Stimulated activated CD4-positive, alpha-beta T cell treated with anti-CD3 and anti-CD28 coated beads, TNF-alpha, amount 100 ng/mL, for 1 hour (primary cell): ENCODE data around the gene SLC9A7.

Source experiments
- DNase-seq, 3 donors: peaks; one replicate each; pipeline ENCODE4 v3.0.0-alpha.2; 2020; ENCODE audit warnings: low read depth in 3 of 3, low spot score in 1 of 3

Gene SLC9A7

DNA sequence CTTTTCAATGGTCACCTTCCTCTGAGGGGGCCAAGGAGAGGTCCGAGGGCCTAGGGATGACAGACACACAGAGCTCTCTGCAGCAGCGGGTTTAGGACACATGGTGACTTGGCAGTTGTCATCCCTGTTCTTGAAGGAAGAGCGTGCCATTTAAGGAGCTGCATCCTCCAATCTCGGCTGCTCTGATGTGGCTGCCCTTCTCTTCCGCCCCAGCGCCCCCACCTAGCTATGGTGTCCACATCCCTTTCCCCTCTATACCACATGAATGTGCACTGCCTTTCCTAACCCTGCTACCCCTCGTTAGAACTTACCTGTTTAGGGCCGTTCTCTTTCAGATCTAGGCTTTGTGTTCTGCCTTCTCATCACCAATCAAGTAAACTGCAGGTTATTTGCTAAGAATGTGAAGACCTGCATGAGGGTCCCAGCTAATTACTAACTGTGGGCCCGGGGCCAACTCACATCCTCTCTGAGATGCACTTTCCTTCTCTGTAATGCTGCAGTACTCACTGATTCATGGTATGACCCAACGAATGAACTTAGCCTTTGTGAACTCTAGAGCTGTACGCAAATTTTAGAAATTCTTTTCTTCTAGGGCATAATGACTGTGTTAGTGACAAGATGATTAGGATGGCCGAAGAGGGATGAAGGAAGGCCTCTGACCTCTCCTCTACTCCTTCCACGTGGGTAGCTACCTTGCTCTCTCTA, 147.1 kb downstream of the SLC9A7 start:
- DNase-seq: no peak

DNA sequence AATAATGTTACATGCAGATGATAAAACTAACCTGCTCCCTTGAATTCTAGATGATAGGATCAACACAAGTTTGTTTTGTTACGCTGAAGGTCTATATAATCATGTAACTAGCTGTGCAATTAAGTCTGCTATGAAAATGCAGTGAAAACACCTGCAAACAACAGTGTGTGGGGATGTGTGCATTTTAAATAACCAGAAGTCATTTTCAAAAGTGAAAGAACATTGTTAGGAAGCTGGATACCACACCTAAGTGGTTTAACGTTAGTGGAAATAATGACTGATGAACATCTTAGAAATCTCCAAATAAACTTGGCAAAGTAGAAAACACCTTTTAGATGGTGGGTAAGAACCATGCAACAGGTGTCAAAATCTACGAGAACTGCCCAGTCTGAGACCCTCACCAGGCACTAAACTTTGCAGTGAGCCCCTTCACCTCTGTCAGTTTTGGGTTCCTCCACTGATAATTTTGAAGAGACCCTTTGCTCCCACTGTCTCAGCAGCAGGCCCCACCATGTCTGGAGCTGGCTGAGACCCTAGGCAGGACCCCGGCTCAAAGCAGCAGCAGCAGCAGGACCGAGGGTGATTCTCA, 148.8 kb downstream of the SLC9A7 start:
- no peak for DNase-seq

DNA sequence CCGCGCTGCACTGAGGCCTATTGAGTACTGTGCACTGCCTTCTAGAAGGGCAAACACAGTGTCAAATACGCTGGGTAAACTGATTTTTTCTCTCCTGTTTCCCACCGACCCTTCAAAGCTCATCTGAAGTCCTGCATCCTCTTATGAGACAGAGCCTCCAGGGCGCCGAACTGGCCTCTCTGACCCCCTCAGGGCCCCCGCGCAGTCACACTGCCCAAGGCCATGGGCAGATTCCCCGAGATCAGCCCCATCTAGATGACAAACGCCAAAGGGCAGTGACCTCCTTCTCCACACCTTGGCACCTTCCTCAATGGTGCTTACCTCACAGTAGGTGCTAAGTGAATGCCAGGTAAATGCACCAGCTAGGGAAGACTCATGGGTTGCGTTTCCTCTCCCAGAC, 151.0 kb downstream of the SLC9A7 start:
- DNase-seq: no peak

DNA sequence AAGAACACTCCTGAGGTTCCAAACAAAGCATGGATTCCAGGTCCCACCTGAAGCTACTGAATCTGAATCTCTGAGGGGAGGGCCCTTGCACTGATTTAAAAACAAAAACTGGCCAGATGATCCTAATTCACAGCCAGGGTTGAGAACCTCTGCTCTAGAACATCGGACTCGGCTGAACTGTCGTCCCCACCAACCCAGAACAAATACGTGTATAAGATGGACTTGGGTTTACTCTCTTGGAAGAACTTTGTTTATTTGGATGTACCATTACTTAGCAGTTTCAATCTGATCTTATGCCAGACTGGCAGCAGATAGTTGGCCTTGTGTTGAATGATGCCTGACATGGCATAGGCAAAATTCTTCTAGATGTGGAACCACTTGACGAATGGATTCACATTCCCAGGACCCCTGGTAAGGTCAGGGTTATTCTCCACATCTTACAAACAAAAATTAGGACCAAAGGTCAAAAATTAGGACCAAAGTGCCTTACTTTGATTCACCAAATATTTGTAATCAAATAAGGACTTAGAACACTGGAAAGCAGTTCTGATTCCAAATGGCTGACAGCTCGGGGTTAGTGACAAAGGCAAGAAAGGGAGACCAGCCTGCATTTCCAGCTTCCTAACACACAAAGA, 156.3 kb downstream of the SLC9A7 start:
- no peak for DNase-seq

DNA sequence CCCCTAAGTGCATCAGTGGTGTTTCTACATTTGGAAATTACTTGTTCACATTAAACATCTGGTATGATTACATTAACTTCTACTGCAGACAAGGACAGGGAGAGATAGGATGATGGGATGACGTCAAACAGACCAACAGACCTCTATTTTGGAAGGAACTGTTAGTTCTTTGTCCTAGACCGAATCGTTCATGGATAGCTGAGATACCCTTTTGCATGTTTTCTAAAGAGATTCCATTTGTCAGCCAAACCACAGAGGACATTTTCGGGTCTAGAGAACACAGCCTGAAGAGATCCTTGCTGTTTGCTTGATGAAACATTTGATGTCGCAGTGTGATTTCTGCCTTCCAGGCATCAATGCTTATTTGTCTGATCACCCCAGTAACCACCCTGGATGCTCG, 157.6 kb downstream of the SLC9A7 start:
- no peak for DNase-seq

DNA sequence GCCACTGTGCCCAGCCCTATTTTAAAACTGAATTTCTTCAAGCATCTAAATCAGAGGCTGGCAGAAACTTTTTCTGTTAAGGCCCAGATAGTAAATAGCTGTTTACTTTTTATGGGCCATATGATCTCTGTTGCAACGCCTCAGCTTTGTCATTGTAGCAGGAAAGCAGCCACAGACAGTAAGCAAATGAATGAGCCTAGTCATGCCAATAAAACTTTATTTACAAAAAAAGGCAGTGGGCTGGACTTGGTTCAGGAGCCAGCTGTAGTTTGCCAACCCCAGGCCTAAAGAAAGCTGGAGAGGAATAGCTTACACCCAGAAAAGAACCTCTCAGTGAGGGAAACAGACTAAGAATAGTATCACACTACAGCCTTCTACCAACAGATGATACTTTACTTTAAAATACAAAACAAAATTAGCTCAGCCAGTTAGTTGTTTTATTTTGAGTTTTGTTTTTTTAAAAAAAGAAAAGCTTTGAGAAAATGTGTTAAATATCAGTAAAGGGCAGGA, 159.8 kb downstream of the SLC9A7 start:
- DNase-seq: no peak

DNA sequence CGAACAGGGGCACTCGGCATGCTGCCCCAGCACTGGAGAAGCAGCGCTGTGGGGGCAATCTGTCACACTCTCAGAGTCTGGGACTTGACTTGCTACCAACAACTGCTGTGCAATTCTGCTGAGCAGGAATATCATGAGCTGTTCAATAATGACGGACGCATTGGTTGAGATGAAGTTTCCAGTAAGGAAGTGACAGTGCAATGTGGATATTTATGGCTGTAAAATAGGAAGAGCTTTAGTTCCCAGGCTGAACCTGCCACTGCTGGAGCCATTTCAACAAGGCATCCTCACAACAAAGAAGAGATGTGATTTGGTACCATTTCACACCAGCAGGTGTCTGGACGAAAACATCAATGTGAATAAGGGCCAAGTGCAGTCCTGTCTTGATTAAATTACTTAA, 161.1 kb downstream of the SLC9A7 start:
- no peak for DNase-seq

DNA sequence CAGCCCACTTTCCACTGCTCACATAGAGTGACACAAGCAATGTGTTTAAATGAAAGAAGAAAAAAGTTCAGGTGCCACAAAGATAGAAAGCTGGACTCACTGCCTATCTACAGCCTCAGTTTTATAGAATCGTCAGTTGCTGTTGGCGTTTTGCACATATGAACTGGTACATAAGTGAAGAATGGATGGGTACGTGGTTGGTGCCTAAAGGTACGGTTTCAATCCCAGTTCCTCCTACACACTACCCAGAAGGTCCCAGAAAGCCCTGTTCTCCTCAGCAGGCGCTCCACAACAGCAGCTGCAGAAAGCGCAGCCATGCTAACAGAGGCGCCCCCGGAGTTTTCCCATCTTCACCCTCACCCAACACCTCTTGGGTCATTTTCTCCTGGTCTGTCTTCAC, 161.7 kb downstream of the SLC9A7 start:
- no peak for DNase-seq

DNA sequence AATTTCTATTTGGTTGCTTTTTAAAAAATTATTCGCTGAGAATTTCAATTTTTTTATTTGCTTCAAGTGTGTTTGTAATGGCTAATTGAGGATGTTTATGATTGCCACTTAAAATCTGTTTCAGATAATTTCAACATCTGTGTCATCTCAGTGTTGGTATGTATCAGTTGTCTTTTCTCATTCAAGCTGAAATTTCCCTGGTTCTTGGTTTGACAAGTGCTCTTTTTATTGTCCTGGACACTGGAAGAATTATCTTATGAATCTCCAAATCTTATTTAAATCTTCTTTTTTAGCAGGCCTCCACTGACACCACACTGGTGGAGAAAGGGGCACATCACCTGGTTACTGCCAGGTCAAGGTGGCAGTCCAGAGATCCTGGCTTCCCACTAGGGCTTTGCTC, 163.8 kb downstream of the SLC9A7 start:
- no peak for DNase-seq

DNA sequence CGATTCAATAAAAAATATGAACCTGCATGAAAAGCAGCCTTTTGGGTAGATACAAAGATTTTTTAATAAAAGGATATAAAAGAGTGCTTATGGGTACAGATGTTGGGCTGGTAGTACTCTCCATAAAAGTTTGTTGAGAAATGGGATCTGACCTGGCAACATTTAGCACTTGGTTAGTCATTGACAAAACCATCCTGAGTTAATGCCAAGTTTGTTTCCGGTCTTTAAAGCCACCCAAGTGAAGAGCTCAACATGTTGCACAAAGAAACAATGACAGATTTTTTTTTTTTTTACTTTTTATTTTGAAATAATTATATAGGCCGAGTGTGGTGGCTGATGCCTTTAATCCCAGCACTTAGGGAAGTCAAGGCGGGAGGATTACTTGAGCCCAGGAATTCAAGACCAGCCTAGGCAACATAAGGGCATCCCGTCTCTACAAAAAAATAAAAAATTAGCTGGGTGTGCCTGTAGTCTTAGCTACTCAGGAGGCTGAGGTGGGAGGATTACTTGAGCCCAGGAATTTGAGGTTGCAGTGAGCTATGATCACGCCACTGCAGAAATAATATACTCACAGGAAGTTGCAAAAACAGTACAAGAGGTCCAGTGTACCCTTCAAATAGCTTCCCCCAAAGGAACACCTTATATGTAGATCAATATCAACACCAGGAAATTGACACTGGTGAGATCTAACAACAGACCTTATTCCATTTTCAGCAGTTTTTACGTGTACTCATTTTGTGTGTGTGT, 168.8 kb downstream of the SLC9A7 start:
- DNase-seq: no peak

DNA sequence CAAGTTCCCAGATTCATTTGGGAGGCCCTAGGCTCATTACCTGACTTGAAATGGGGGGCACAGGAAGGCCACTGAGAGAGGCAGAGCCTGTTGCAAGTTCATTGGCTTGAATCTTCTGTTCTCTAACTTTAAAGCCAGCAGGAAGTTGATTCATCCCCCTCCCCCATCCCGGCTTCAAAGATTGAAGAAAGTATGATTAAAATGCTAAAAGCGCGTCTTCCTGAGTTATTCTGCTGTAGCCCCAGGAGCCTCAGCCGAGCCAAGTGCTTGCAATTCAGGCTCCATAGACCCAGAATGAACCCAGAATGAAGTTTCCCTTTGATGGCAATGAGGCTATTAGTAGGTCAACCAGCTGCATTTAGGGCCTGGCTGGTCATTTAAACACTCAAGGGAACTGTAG, 170.7 kb downstream of the SLC9A7 start:
- no peak for DNase-seq

DNA sequence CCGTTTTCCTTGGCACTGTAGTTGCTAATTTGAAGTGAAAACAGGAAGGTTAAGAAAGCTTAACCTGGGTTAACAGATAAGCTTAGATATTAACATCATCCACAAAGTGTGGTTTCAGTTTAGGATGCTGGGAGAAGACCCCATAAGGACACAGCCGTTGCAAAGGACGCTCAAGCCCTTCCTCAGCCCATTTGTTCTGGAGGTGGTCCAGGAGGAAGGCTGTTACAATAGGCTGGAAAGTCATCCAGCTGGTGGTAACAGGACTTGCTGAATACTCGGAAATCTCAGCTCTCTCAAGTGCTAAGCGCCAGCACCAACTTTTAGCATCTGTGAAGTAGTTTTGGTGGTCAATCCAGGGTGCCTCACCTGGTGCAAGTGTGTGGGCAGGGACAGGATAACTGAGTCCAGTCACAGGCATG, 171.2 kb downstream of the SLC9A7 start:
- no peak for DNase-seq

DNA sequence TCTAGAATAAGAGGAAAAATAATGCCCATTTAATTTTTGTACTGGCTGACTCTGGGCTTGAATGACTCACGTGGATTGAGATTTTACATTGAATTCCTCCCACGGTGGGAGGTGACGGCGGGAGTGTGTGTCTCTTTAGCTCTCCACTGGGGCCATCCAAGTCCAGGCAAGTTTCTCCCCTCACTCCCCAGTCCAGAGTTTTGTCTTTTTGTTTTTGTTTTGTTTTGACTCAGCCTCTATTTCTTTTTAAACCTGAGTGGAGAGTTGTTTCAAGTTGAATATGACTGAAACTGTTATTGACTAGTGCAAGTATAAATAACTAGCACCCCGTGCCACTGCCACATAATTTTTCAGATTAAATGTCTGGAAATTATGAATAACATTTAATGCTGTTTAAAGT, 171.8 kb downstream of the SLC9A7 start:
- no peak for DNase-seq

DNA sequence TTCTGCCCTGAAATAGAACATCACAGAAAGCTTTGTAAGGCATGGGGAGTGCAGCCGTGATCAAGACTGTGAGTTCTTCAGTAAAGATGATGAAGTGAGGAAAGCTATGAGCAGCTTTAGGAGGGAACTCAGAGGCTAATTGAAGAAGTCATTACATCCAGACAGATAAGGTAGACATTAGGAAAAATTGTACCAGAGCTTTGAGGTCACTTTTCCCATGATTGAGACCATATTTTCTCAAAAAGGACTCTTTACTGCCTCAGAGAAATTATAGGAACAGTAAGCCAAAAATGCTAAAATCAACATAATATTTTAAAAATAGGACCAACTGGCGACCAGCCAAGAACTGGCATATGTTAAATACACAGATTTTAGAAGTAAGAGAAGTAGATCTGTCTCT, 174.2 kb downstream of the SLC9A7 start:
- DNase-seq: no peak

DNA sequence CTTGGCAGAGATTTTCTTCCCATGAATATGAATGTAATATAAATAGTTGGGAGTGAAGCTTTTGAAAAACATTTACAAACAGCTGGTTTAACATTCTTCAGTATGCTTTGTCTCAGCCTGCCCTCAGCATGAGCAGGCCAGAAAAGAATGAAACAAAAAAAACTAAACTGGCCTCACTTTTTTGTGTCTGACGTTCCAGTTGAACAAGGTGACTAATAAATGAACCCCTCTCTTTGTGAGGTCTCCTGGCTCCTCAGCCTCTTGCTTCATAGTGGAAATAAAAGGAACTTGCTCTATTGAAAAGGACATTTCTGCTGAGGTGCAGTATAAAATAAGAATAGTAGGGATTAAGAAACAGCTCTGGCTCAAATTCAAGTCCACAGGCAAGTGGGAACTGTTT, 176.0 kb downstream of the SLC9A7 start:
- DNase-seq: no peak

DNA sequence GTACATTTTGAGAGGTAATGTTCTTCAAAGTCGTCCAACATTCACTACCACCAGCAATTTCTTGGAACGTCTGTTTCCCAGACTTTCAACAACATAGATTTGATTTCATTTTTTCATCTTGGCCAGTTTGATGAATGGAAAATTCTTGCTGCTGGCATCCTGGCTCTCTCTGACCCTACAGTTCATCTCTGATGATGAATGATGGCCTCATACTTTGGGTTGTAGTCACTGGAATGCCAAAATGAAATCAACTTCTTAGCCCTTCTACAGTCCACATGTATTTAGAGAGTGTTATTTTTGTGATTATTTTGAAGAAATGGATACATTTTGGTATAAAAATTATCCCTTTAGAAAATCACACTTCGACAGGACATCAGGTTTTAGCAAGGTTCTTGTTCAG, 176.6 kb downstream of the SLC9A7 start:
- DNase-seq: no peak

DNA sequence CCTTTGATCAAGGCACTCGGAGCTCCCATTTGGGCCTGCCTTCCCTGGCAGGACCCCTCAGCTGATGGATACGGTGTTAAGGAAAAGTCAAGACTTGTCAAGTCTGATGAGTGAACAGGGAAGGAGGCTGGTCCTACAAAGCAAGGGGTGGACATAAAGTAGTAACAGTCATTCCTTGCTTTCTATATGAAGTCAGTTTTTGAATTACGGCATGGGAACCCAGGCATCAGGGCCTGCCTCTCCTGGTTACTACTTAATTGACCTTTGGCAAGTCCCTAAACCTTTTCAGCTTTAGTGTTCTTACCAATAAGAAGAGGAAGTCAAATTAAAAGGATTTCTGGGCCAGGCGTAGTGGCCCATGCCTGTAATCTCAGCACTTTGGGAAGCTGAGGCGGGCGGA, 178.3 kb downstream of the SLC9A7 start:
- DNase-seq: no peak

DNA sequence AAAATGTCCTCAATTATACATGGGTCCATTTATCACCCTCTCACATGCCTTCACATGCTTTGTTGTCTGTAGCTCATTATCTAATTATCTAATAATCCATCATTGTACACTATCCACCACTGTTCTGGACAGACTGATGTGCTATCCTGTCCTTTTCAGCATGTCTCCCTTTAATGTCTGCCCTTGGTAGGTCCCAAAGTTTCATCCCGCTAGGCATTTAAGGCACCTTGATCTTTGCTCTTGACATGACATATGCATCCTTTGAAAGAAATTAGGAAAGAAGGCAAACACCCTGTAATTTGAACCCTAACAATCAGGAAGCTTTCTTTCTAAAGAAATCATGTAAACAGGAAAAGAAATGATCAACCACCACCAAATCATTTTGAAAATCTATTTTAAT, 179.7 kb downstream of the SLC9A7 start:
- DNase-seq: no peak

DNA sequence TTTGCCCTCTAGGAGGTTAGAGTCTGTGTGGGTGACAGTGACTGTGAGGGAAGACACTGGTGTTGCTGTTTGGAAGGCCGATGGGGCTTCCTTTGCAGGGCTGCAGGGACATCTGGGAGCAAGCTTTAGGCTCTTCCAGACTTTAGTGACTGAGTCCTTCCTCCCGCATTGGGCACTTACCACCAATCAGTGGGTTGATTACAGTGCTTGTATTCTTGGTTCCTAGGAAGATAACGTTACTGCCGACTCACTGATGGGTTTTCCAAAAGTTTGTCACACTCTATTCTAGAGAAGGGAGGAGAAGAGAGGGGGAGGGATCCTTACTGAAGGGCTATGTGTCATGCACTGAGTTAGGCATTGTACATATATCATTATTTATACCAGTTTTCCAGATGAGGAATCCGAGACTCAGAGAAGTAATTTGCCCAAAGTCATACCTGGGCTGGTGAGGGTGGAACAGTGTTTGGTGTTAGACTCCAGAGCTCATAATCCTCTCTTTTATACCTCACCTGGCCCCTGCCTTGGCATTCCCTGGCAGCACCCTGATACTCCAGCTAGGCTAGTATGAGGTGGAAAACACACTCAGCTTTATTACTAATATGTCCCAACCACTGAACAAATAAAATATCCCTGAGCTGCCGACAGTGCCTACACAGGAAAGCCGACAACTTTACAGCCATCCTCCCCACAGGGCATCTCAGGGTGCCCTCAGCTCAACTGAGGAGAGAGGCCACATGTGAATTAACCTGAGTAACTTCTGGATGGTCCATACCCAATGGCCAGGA, 181.5 kb downstream of the SLC9A7 start:
- no peak for DNase-seq

DNA sequence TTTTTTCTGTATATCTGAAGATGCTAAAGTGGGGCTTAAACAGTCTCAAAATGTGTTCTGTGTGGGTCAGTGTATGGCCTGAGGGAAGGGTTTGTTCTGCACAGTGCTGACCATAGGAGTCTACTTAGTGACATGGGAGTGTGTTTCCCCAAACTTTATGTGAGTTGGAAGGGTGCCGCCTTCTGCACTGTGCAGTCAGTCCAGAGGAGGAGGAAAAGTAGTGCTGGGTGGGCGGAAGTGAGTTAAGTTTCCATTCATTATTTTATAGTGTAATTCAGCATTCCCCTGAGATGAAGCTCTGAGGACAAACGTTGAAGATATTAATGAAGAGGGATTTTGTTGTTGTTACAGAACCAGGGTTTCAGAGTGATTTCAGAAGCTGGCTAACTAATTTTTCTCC, 182.5 kb downstream of the SLC9A7 start:
- no peak for DNase-seq

DNA sequence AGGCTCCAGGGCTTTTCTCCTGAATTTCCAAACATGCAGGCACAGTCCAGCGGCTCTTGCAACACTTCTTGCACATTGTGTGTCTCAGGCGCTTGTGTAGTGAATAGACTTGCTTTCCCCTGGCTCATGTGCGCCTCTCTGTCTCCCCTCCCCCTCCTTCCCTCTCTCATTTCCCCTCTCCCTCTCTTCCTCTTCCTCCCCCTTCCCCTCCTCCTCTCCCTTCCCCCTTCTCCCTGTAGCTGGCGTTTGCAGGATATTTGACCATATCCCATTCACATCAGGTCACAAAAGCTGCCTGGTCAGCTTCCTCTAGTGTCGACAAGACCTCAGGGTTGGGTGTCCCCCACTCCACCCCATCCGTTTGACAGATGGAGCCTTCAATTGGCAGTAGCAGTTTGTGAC, 182.9 kb downstream of the SLC9A7 start:
- no peak for DNase-seq
